ENCODE measurements around the gene TRPV3. TPM values are rescaled to one million over a fixed set of nuclear protein-coding genes. Genes with fewer than 3 reads are reported as not detected.

The TRPV3 gene
- total RNA-seq, 1 donor from 2014 or later, result 13.0 TPM

- no peak for ATAC-seq
- DNase-seq (ENCODE audit: low spot score), result no peak
- intact Hi-C loops (cut with DNase I), result no loop called here
Measured at GRCh38 chr17:3553419-3554401, 3.9 kb downstream of the TRPV3 start.

GRCh38 chr17:3552916-3553315, 4.7 kb downstream of the TRPV3 start:
- intact Hi-C loops (cut with DNase I), result no loop called here
- no peak for ATAC-seq

GRCh38 chr17:3551189-3551588, 6.4 kb downstream of the TRPV3 start:
- ATAC-seq (no peak), DNase-seq (ENCODE audit: low spot score) (no peak)
- intact Hi-C loops (cut with DNase I), result no loop called here

More at GRCh38 chr17:3552916-3553315, 4.7 kb downstream of the TRPV3 start:
- DNase-seq (ENCODE audit: low spot score), result no peak

GRCh38 chr17:3549610-3550162, 7.9 kb downstream of the TRPV3 start:
- DNase-seq (ENCODE audit: low spot score), result no peak
- no peak for ATAC-seq
- intact Hi-C loops (cut with DNase I), result loop anchor here (10.0 kb wide), 1 partner anchor 105 kb away; no protein-coding TSS in a partner anchor

- intact Hi-C loops (cut with DNase I), result loop anchor here (10.0 kb wide), 1 partner anchor 107 kb away; no protein-coding TSS in a partner anchor
- ATAC-seq (no peak), DNase-seq (ENCODE audit: low spot score) (no peak)
Measured at GRCh38 chr17:3547628-3548027, 10.0 kb downstream of the TRPV3 start.

GRCh38 chr17:3546997-3547396, 10.6 kb downstream of the TRPV3 start:
- DNase-seq (ENCODE audit: low spot score) (no peak), ATAC-seq (no peak)
- intact Hi-C loops (cut with DNase I), result loop anchor here (10.0 kb wide), 1 partner anchor 108 kb away; no protein-coding TSS in a partner anchor

GRCh38 chr17:3546521-3546920, 11.1 kb downstream of the TRPV3 start:
- DNase-seq (ENCODE audit: low spot score) (no peak), ATAC-seq (no peak)
- intact Hi-C loops (cut with DNase I), result loop anchor here (10.0 kb wide), 1 partner anchor 108 kb away; no protein-coding TSS in a partner anchor

- DNase-seq (ENCODE audit: low spot score) (no peak), ATAC-seq (no peak)
- intact Hi-C loops (cut with DNase I), result loop anchor here (10.0 kb wide), 1 partner anchor 110 kb away; no protein-coding TSS in a partner anchor
Measured at GRCh38 chr17:3545151-3545550, 12.5 kb downstream of the TRPV3 start.

- intact Hi-C loops (cut with DNase I), result loop anchor here (10.0 kb wide), 1 partner anchor 110 kb away; no protein-coding TSS in a partner anchor
- DNase-seq (ENCODE audit: low spot score), result no peak
- ATAC-seq, result no peak
Measured at GRCh38 chr17:3544365-3544764, 13.2 kb downstream of the TRPV3 start.

GRCh38 chr17:3543453-3543852, 14.2 kb downstream of the TRPV3 start:
- DNase-seq (ENCODE audit: low spot score) (no peak), ATAC-seq (no peak)
- intact Hi-C loops (cut with DNase I), result loop anchor here (2.0 to 10.0 kb wide), 2 partner anchors 75 to 111 kb away; no protein-coding TSS in a partner anchor

- DNase-seq (ENCODE audit: low spot score), result no peak
- ATAC-seq, result no peak
- intact Hi-C loops (cut with DNase I), result loop anchor here (2.0 to 10.0 kb wide), 2 partner anchors 76 to 112 kb away; no protein-coding TSS in a partner anchor
Measured at GRCh38 chr17:3542410-3543088, 15.1 kb downstream of the TRPV3 start.

- intact Hi-C loops (cut with DNase I), result loop anchor here (10.0 kb wide), 2 partner anchors 65 to 115 kb away; partner anchors contain the start of genes ASPA and SPATA22
Measured at GRCh38 chr17:3539881-3540540, 17.6 kb downstream of the TRPV3 start.

GRCh38 chr17:3536716-3537115, 20.9 kb downstream of the TRPV3 start:
- ATAC-seq (no peak), DNase-seq (ENCODE audit: low spot score) (no peak)
- intact Hi-C loops (cut with DNase I), result loop anchor here (10.0 kb wide), 1 partner anchor 62 kb away; the partner anchor contains the start of genes ASPA and SPATA22

More at GRCh38 chr17:3539881-3540540, 17.6 kb downstream of the TRPV3 start:
- DNase-seq (ENCODE audit: low spot score) (no peak), ATAC-seq (no peak)

GRCh38 chr17:3535253-3535995, 22.2 kb downstream of the TRPV3 start:
- ATAC-seq, result peak; percentile 83
- intact Hi-C loops (cut with DNase I), result loop anchor here (10.0 kb wide), 1 partner anchor 61 kb away; the partner anchor contains the start of genes ASPA and SPATA22
- DNase-seq (ENCODE audit: low spot score), result peak; percentile 88

- DNase-seq (ENCODE audit: low spot score) (peak; percentile 73), ATAC-seq (peak; percentile 68)
- intact Hi-C loops (cut with DNase I), result loop anchor here (10.0 kb wide), 1 partner anchor 60 kb away; the partner anchor contains the start of genes ASPA and SPATA22
Measured at GRCh38 chr17:3534881-3535252, 22.7 kb downstream of the TRPV3 start.

GRCh38 chr17:3533752-3534151, 23.9 kb downstream of the TRPV3 start:
- ATAC-seq (no peak), DNase-seq (ENCODE audit: low spot score) (no peak)
- intact Hi-C loops (cut with DNase I), result loop anchor here (10.0 kb wide), 1 partner anchor 59 kb away; the partner anchor contains the start of genes ASPA and SPATA22

- DNase-seq (ENCODE audit: low spot score) (no peak), ATAC-seq (no peak)
- intact Hi-C loops (cut with DNase I), result loop anchor here (10.0 kb wide), 1 partner anchor 58 kb away; the partner anchor contains the start of genes ASPA and SPATA22
Measured at GRCh38 chr17:3532859-3533142, 24.8 kb downstream of the TRPV3 start.
